WERI-Rb-1 (cell line): ENCODE results near the gene CLCN4.

Experiments
- DNase-seq: peaks from one replicate; pipeline ENCODE4 v3.0.0-alpha.2; 2020
- H3K27ac ChIP-seq: fragments of 250-450 bp; sonication (Bioruptor Pico); 2 replicates; pipeline ENCODE4 v1.5.1; 2020; ENCODE audit warnings: mild to moderate bottlenecking, moderate library complexity
- H3K27me3 ChIP-seq: fragments of 250-450 bp; sonication (Bioruptor Pico); 2 replicates; pipeline ENCODE4 v1.5.1; 2021; ENCODE audit warnings: mild to moderate bottlenecking, low read depth, moderate library complexity; ENCODE audit not compliant: insufficient read depth, severe bottlenecking
- H3K36me3 ChIP-seq: fragments of 250-450 bp; sonication (Bioruptor Pico); 2 replicates; pipeline ENCODE4 v1.5.1; 2020; ENCODE audit warnings: mild to moderate bottlenecking, moderate library complexity
- H3K4me3 ChIP-seq: 2 replicates; pipeline ENCODE4 v1.5.1; 2011; ENCODE audit warnings: low read depth, mild to moderate bottlenecking, control low read depth, low read length
- H3K9me3 ChIP-seq: fragments of 250-450 bp; sonication (Bioruptor Pico); 2 replicates; pipeline ENCODE4 v1.5.1; 2021; ENCODE audit warnings: mild to moderate bottlenecking, moderate library complexity; ENCODE audit not compliant: severe bottlenecking
- CTCF ChIP-seq: IDR thresholded peaks from 2 replicates; pipeline ENCODE4 v1.5.1; 2011; ENCODE audit warnings: low read depth, mild to moderate bottlenecking, control low read depth, inconsistent platforms, low read length

The CLCN4 gene

GRCh38 chrX:10174810-10175209 is 18.0 kb downstream of the CLCN4 start:
- TF ChIP-seq CTCF: no peak
- Histone ChIP-seq H3K27me3 (peaks cover 13% of the 10 kb centered on the region), H3K36me3 (no peaks in the 10 kb centered on the region), H3K4me3 (no peak overlapping the region), H3K27ac (peak overlapping the region; percentile 92), H3K9me3 (no peaks in the 10 kb centered on the region)
- DNase-seq: no peak

- Histone ChIP-seq H3K9me3 (no peaks in the 10 kb centered on the region), H3K4me3 (no peak overlapping the region), H3K36me3 (no peaks in the 10 kb centered on the region), H3K27me3 (peaks cover 10% of the 10 kb centered on the region), H3K27ac (peak overlapping the region; percentile 92)
- DNase-seq: no peak
- TF ChIP-seq CTCF: no peak
These were observed 18.6 kb downstream of the CLCN4 start for GRCh38 chrX:10175319-10175871.

GRCh38 chrX:10176121-10177003 is 19.6 kb downstream of the CLCN4 start:
- Histone ChIP-seq H3K27me3 (peaks cover 6% of the 10 kb centered on the region), H3K4me3 (no peak overlapping the region), H3K27ac (peak overlapping the region; percentile 92), H3K9me3 (no peaks in the 10 kb centered on the region), H3K36me3 (no peaks in the 10 kb centered on the region)
- peak; percentile 83 for DNase-seq
- TF ChIP-seq CTCF: no peak

GRCh38 chrX:10177004-10177396 is 20.2 kb downstream of the CLCN4 start:
- TF ChIP-seq CTCF: no peak

GRCh38 chrX:10177601-10178000 is 20.8 kb downstream of the CLCN4 start:
- Histone ChIP-seq H3K27ac (no peak overlapping the region), H3K9me3 (no peaks in the 10 kb centered on the region), H3K36me3 (no peaks in the 10 kb centered on the region), H3K4me3 (no peak overlapping the region), H3K27me3 (peaks cover 6% of the 10 kb centered on the region)
- no peak for TF ChIP-seq CTCF
- no peak for DNase-seq

More at GRCh38 chrX:10177004-10177396, 20.2 kb downstream of the CLCN4 start:
- H3K27ac ChIP-seq: peak overlapping the region; percentile 92
- no peak for DNase-seq
- no peaks in the 10 kb centered on the region for H3K36me3 ChIP-seq
- peaks cover 6% of the 10 kb centered on the region for H3K27me3 ChIP-seq
- H3K9me3 ChIP-seq: no peaks in the 10 kb centered on the region
- no peak overlapping the region for H3K4me3 ChIP-seq
